HepG2 (cell line): Measurements from ENCODE around the gene NINL. TPM values are rescaled to one million over a fixed set of nuclear protein-coding genes. Genes with fewer than 3 reads are reported as not detected.

Source experiments
- ATAC-seq: fragments of 200-7000 bp; cut with Tn5 transposase; 3 replicates; pipeline ENCODE4 v1.9.1; 2020; ENCODE audit warnings: mild to moderate bottlenecking, moderate library complexity
- BruUV-seq: library from RNA; stranded (reverse); fragments of 400-500 nt; replicated peaks from 2 replicates; lab custom pipeline; 2021; lab: Mats Ljungman, UMichigan
- CTCF ChIA-PET: fragments of 300-600 bp; formaldehyde crosslinking; extraction: SDS; loops from one replicate; lab custom pipeline; 2021; ENCODE audit warnings: low total read pairs, inconsistent platforms, low intra/inter-chr PET ratio; lab: Yijun Ruan, JAX
- POLR2A ChIA-PET: fragments of 350-600 bp; sonication (Branson Sonifier 250); formaldehyde crosslinking; loops from one replicate; lab custom pipeline; 2020; ENCODE audit warnings: antibody characterized with exemption, inconsistent platforms; lab: Yijun Ruan, JAX
- DNase-seq: peaks from one replicate; pipeline ENCODE4 v3.0.0-alpha.2; 2015; ENCODE audit warnings: low spot score
- FAIRE-seq: peaks from 3 replicates; lab custom pipeline; 2011; peaks lifted over from hg19 to GRCh38; lab: Jason Lieb, UNC
- H2AFZ ChIP-seq: one replicate; pipeline ENCODE4 v1.6.1; 2011; ENCODE audit warnings: low read length, inconsistent platforms
- H3K27ac ChIP-seq: fragments of 300-600 bp; 3 replicates; pipeline ENCODE4 v1.8.0; 2011; ENCODE audit warnings: mixed run types, mild to moderate bottlenecking, mixed read lengths, low read length, inconsistent platforms; ENCODE audit not compliant: insufficient read depth; ENCODE audit errors: extremely low read length
- H3K27me3 ChIP-seq, 2 experiments: fragments of 200-600 bp in 1 of 2; 2 replicates in 1 of 2; 3 replicates in 1 of 2; pipeline versions ENCODE4 v1.6.0 to v1.8.0; 2011; ENCODE audit warnings: low read length in 2 of 2, mild to moderate bottlenecking in 2 of 2, moderate library complexity in 2 of 2, inconsistent platforms in 1 of 2; ENCODE audit not compliant: insufficient read depth in 2 of 2, control insufficient read depth in 1 of 2
- H3K36me3 ChIP-seq, 2 experiments: fragments of 200-600 bp in 1 of 2; replicated peaks in 1 of 2; 2 replicates in 1 of 2; 3 replicates in 1 of 2; pipeline versions ENCODE4 v1.5.1 to v1.8.0; 2011; ENCODE audit warnings: low read length in 2 of 2, inconsistent platforms in 1 of 2; ENCODE audit not compliant: insufficient read depth in 2 of 2, control insufficient read depth in 1 of 2
- H3K4me1 ChIP-seq: 2 replicates; pipeline ENCODE4 v1.5.1; 2012; ENCODE audit warnings: low read length, inconsistent platforms; ENCODE audit not compliant: insufficient read depth
- H3K4me2 ChIP-seq: 2 replicates; pipeline ENCODE4 v1.6.0; 2011; ENCODE audit warnings: low read depth, low read length, inconsistent platforms
- H3K4me3 ChIP-seq, 3 experiments: fragments of 200-600 bp in 1 of 3; sonication (generic), shearing (Covaris generic) in 1 of 3; replicated peaks in 1 of 3; 2 replicates each; pipeline ENCODE4 v1.5.1; 2011 to 2016; ENCODE audit warnings: low read length in 3 of 3, inconsistent platforms in 2 of 3, low read depth in 2 of 3, mild to moderate bottlenecking in 2 of 3, control low read depth in 1 of 3, mixed read lengths in 1 of 3; ENCODE audit not compliant: insufficient read depth in 1 of 3
- H3K79me2 ChIP-seq: one replicate; pipeline ENCODE4 v1.6.1; 2011; ENCODE audit warnings: low read length, inconsistent platforms; ENCODE audit not compliant: insufficient read depth
- H3K9ac ChIP-seq: 2 replicates; pipeline ENCODE4 v1.6.0; 2011; ENCODE audit warnings: mild to moderate bottlenecking, low read depth, low read length, inconsistent platforms; ENCODE audit not compliant: insufficient read depth
- H3K9me3 ChIP-seq: 2 replicates; pipeline ENCODE4 v1.5.1; 2012; ENCODE audit warnings: mild to moderate bottlenecking, low read length
- H4K20me1 ChIP-seq: 2 replicates; pipeline ENCODE4 v1.6.0; 2011; ENCODE audit warnings: inconsistent platforms, mild to moderate bottlenecking, low read length, moderate library complexity; ENCODE audit not compliant: insufficient read depth
- CBX2 ChIP-seq, 2 experiments: fragments of 200-600 bp in 1 of 2; sonication (generic); formaldehyde crosslinking in 1 of 2; IDR thresholded peaks; 2 replicates each; pipeline versions ENCODE4 v1.7.0 to v1.8.1; 2018 to 2022; ENCODE audit warnings: low read depth in 2 of 2, low read length in 1 of 2, mild to moderate bottlenecking in 1 of 2, missing genetic modification reagents in 1 of 2
- CCDC6 ChIP-seq: sonication (generic); formaldehyde crosslinking; IDR thresholded peaks from 2 replicates; pipeline ENCODE4 v1.8.1; 2022; ENCODE audit warnings: mild to moderate bottlenecking, missing genetic modification reagents, moderate library complexity
- CEBPB ChIP-seq: IDR thresholded peaks from 2 replicates; pipeline ENCODE4 v1.6.1; 2011; ENCODE audit warnings: low read depth, low read length, improper control_type of control experiment, borderline replicate concordance
- FOXJ3 ChIP-seq: sonication (generic); formaldehyde crosslinking; IDR thresholded peaks from 2 replicates; pipeline ENCODE4 v1.4.0; 2020; ENCODE audit warnings: missing genetic modification reagents, mild to moderate bottlenecking, borderline replicate concordance
- FOXP4 ChIP-seq: sonication (generic); formaldehyde crosslinking; IDR thresholded peaks from 2 replicates; pipeline ENCODE4 v1.4.0; 2020; ENCODE audit warnings: missing genetic modification reagents
- HNRNPUL1 ChIP-seq: fragments of 200-400 bp; formaldehyde crosslinking; IDR thresholded peaks from 2 replicates; pipeline ENCODE4 v1.6.1; 2017; ENCODE audit warnings: low read depth, mild to moderate bottlenecking, low read length, moderate library complexity
- ISX ChIP-seq: sonication (generic); formaldehyde crosslinking; conservative IDR thresholded peaks from 2 replicates; pipeline ENCODE4 v1.5.0; 2020; ENCODE audit warnings: missing genetic modification reagents
- KDM6A ChIP-seq: IDR thresholded peaks from 2 replicates; pipeline ENCODE4 v1.6.1; 2016; ENCODE audit warnings: low read depth
- MTF1 ChIP-seq: sonication (generic); formaldehyde crosslinking; IDR thresholded peaks from 2 replicates; pipeline ENCODE4 v1.5.0; 2020; ENCODE audit warnings: missing genetic modification reagents
- PITX1 ChIP-seq: sonication (generic); formaldehyde crosslinking; IDR thresholded peaks from 2 replicates; pipeline ENCODE4 v1.5.1; 2020; ENCODE audit warnings: mild to moderate bottlenecking, missing genetic modification reagents
- SAP130 ChIP-seq: IDR thresholded peaks from 2 replicates; pipeline ENCODE4 v1.6.1; 2016; ENCODE audit warnings: low read depth
- SOX13 ChIP-seq, 3 experiments: fragments of 450-650 bp in 1 of 3; sonication (generic) in 1 of 3; formaldehyde crosslinking in 1 of 3; IDR thresholded peaks in 2 of 3; conservative IDR thresholded peaks in 1 of 3; 2 replicates each; pipeline versions ENCODE4 v1.5.0 to v1.6.1; 2016 to 2020; ENCODE audit warnings: antibody characterized with exemption in 1 of 3, mild to moderate bottlenecking in 1 of 3, missing compliant biosample characterization in 1 of 3, missing genetic modification reagents in 1 of 3, moderate library complexity in 1 of 3
- TAF1 ChIP-seq: sonication (generic); formaldehyde crosslinking; IDR thresholded peaks from 2 replicates; pipeline ENCODE4 v1.4.0; 2020; ENCODE audit warnings: missing genetic modification reagents
- THAP7 ChIP-seq: sonication (generic); formaldehyde crosslinking; IDR thresholded peaks from 2 replicates; pipeline ENCODE4 v1.8.1; 2023; ENCODE audit warnings: mild to moderate bottlenecking, missing genetic modification reagents
- ZFYVE20 ChIP-seq: sonication (generic); formaldehyde crosslinking; IDR thresholded peaks from 2 replicates; pipeline ENCODE4 v1.8.0; 2023; ENCODE audit warnings: low read depth, mild to moderate bottlenecking, moderate library complexity, missing genetic modification reagents, borderline replicate concordance
- ZMAT3 ChIP-seq: sonication (generic); formaldehyde crosslinking; conservative IDR thresholded peaks from 2 replicates; pipeline ENCODE4 v1.7.0; 2021; ENCODE audit warnings: missing genetic modification reagents
- ZNF768 ChIP-seq: sonication (generic); formaldehyde crosslinking; IDR thresholded peaks from 2 replicates; pipeline ENCODE4 v1.4.0; 2020; ENCODE audit warnings: missing genetic modification reagents
- ZNF792 ChIP-seq: IDR thresholded peaks from 2 replicates; pipeline ENCODE4 v1.6.1; 2016
- WGBS: methylation state at CpG from one replicate; pipeline ENCODE4 v1.1.6; 2017; ENCODE audit warnings: low lambda C conversion rate; 5-methylcytosine and 5-hydroxymethylcytosine counted together
- in situ Hi-C: cut with HindIII; loops from 2 replicates; pipeline ENCODE4 v1.10.0; 2017; ENCODE audit warnings: low pct_unique_long_range_greater_than_20kb; ENCODE audit not compliant: extremely low pct_ligation_motif_present
- intact Hi-C: fragments of 100-400 bp; cut with micrococcal nuclease; formaldehyde crosslinking; loops from one replicate; pipeline ENCODE4 v1.10.0; 2022; ENCODE audit not compliant: unreplicated experiment
- polyA plus RNA-seq, 8 experiments: library from polyadenylated mRNA; depleted of rRNA in 3 of 8; stranded (reverse) in 7 of 8; unstranded in 1 of 8; fragments of >200 nt; fragmentation: Illumina TruSeq in 4 of 8; extraction: Trizol in 4 of 8; gene quantifications; 2 replicates each; pipeline versions ENCODE4 v1.2.1 to v1.2.3, GENCODE V29; 2011 to 2016; ENCODE audit warnings: low read depth in 4 of 8, missing spikeins in 1 of 8, mixed read lengths in 1 of 8; ENCODE audit not compliant: insufficient read depth in 1 of 8
- total RNA-seq, 5 experiments: library from RNA; depleted of rRNA; stranded (reverse); fragments of >200 nt; fragmentation: Illumina TruSeq; extraction: Trizol; gene quantifications; 2 replicates each; pipeline ENCODE4 v1.2.3, GENCODE V29; 2016; ENCODE audit warnings: low read depth in 1 of 5
- TF ChIP-seq, protein P1 (sequence below): IDR thresholded peaks from 2 replicates; pipeline ENCODE4 v1.6.1; 2016; ENCODE audit warnings: mild to moderate bottlenecking, missing biosample characterization, missing genetic modification reagents

The NINL gene
- total and polyA plus RNA-seq, 2 of the 13 experiments (the other 11 are each of a cell fraction or from before 2014, with no cell fraction given) = 32.3 to 34.3 TPM

DNA sequence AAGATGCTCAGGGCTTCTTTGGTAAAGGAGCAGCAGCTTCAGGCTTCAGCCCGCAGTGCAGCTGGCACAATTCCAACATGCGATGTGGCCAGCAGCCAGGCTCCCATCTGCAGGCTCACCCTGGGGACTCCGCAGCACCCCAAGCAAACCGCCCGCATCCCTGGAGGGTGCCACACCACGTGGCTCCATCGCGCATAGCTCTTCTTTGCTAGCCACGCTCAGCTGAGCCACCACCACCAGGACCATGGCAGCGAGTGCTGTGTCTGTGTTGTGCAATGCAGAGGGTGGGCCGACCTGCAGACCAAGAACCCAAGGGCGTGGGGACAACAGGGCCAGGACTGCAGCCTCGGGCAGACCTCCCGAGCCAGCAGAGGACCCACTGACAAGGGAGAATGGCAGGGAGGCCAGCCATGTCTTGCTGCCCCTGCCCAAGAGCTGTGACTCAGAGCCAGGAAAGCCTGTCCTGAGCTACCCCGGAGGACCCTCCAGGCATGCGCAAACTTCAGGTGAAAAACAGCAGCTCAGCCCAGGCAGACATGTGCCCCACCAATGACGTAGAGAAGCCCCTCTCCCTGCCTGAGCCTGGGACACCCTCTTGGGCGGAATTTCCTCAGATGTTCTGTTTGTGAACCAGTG, 90.0 kb downstream of the NINL start:
- Histone ChIP-seq H3K9ac (no peak overlapping the region), H3K79me2 (no peaks in the 10 kb centered on the region), H3K27ac (no peak overlapping the region), H3K4me1 (no peaks in the 10 kb centered on the region), H3K36me3 (peaks cover 24 to 29% of the 10 kb centered on the region in 2 experiments), H3K9me3 (no peaks in the 10 kb centered on the region), H2AFZ (no peak overlapping the region), H3K4me3 (no peak overlapping the region), H4K20me1 (no peaks in the 10 kb centered on the region), H3K27me3 (no peaks in the 10 kb centered on the region), H3K4me2 (no peak overlapping the region)
- WGBS = 93% methylated on average over 18 of the region's 18 CpGs
- POLR2A ChIA-PET = interaction anchor here (1.8 kb wide), 1 partner anchor 12 kb away, joined by 8 read pairs; no protein-coding TSS in a partner anchor
- ATAC-seq (no peak), FAIRE-seq (no peak), DNase-seq (no peak)
- intact Hi-C loops = no loop called here
- in situ Hi-C loops = no loop called here
- no TSS peak for BruUV-seq
- CTCF ChIA-PET = no interaction called here
- TF ChIP-seq CCDC6 (CRISPR knock-in tag) (no peak), SOX13 (IDR thresholded peaks at IDR 0.05) (no peak), SOX13 (CRISPR knock-in tag; conservative IDR thresholded peaks at IDR 0.05 in 1 of 2, IDR thresholded peaks at IDR 0.05 in 1 of 2) (no peak), CEBPB (peak; percentile 58; the same call in 1 of the 2 replicates), PITX1 (CRISPR knock-in tag) (0 out of 2 replicates have a peak, but pooled peaks have one; percentile 30), FOXP4 (CRISPR knock-in tag) (no peak), ZFYVE20 (CRISPR knock-in tag) (no peak), KDM6A (CRISPR knock-in tag) (no peak), SAP130 (CRISPR knock-in tag) (no peak), MTF1 (CRISPR knock-in tag) (no peak), FOXJ3 (CRISPR knock-in tag) (no peak), CBX2 (IDR thresholded peaks at IDR 0.05; ENCODE audit: low read depth, low read length) (no peak), CBX2 (CRISPR knock-in tag; IDR thresholded peaks at IDR 0.05; ENCODE audit: low read depth) (no peak), ZNF792 (CRISPR knock-in tag) (no peak), THAP7 (CRISPR knock-in tag) (no peak), ZNF768 (CRISPR knock-in tag) (peak; percentile 18; the same call in 1 of the 2 replicates), HNRNPUL1 (no peak), TAF1 (no peak), ISX (CRISPR knock-in tag) (no peak), ZMAT3 (CRISPR knock-in tag) (no peak)
- TF ChIP-seq, protein P1, sequence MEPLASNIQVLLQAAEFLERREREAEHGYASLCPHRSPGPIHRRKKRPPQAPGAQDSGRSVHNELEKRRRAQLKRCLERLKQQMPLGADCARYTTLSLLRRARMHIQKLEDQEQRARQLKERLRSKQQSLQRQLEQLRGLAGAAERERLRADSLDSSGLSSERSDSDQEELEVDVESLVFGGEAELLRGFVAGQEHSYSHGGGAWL = no peak
